IMR-90 (cell line): ENCODE data around the gene FAH. TPM values are rescaled to one million over a fixed set of nuclear protein-coding genes. Genes with fewer than 3 reads are reported as not detected.

Experiments
- ATAC-seq: fragments of 200-7000 bp; cut with Tn5 transposase; 2 replicates; pipeline ENCODE4 v1.9.1; 2020; ENCODE audit warnings: low read depth, mild to moderate bottlenecking, moderate library complexity
- BruUV-seq: library from RNA; stranded (reverse); fragments of 400-500 nt; replicated peaks from 2 replicates; lab custom pipeline; 2021; lab: Mats Ljungman, UMichigan
- CTCF ChIA-PET: fragments of 300-600 bp; formaldehyde crosslinking; extraction: SDS; loops from one replicate; lab custom pipeline; 2021; ENCODE audit warnings: antibody characterized with exemption; lab: Yijun Ruan, JAX
- POLR2A ChIA-PET: fragments of 300-600 bp; sonication (Branson Sonifier 250); formaldehyde crosslinking; loops from one replicate; lab custom pipeline; 2022; ENCODE audit warnings: antibody characterized with exemption; ENCODE audit not compliant: unreplicated experiment; lab: Charles Lee
- DNase-seq: peaks from one replicate; pipeline ENCODE4 v3.0.0; 2013
- H2AFZ ChIP-seq: replicated peaks from 2 replicates; pipeline ENCODE3; 2013; ENCODE audit warnings: low read length, mild to moderate bottlenecking; ENCODE audit not compliant: poor library complexity
- H2AK5ac ChIP-seq: 2 replicates; pipeline ENCODE4 v1.6.1; 2013; ENCODE audit warnings: low read depth, low read length, inconsistent platforms
- H2AK9ac ChIP-seq: replicated peaks from 2 replicates; pipeline ENCODE3; 2013; ENCODE audit warnings: mild to moderate bottlenecking, low read depth, low read length, moderate library complexity; ENCODE audit not compliant: poor library complexity
- H2BK120ac ChIP-seq: 2 replicates; pipeline ENCODE4 v1.6.1; 2013; ENCODE audit warnings: low read depth, low read length, inconsistent platforms
- H2BK15ac ChIP-seq: 3 replicates; pipeline ENCODE4 v1.6.1; 2013; ENCODE audit warnings: low read depth, low read length, inconsistent platforms
- H2BK20ac ChIP-seq: 2 replicates; pipeline ENCODE4 v1.6.1; 2013; ENCODE audit warnings: low read depth, mild to moderate bottlenecking, inconsistent platforms, low read length, moderate library complexity
- H2BK5ac ChIP-seq: 2 replicates; pipeline ENCODE4 v1.6.1; 2013; ENCODE audit warnings: mild to moderate bottlenecking, low read depth, low read length, inconsistent platforms; ENCODE audit not compliant: poor library complexity, severe bottlenecking
- H3K14ac ChIP-seq: replicated peaks from 2 replicates; pipeline ENCODE4 v1.6.1; 2013; ENCODE audit warnings: low read depth, low read length, inconsistent platforms
- H3K18ac ChIP-seq: 2 replicates; pipeline ENCODE4 v1.6.1; 2013; ENCODE audit warnings: low read depth, low read length, control low read depth
- H3K23ac ChIP-seq: 2 replicates; pipeline ENCODE4 v1.6.1; 2013; ENCODE audit warnings: low read depth, low read length, inconsistent platforms
- H3K27ac ChIP-seq: 2 replicates; pipeline ENCODE4 v1.5.1; 2013; ENCODE audit warnings: mild to moderate bottlenecking, control low read depth, low read length; ENCODE audit not compliant: insufficient read depth
- H3K27me3 ChIP-seq: 2 replicates; pipeline ENCODE4 v1.6.1; 2013; ENCODE audit warnings: low read length; ENCODE audit not compliant: control insufficient read depth, insufficient read depth
- H3K36me3 ChIP-seq: 2 replicates; pipeline ENCODE4 v1.6.1; 2013; ENCODE audit warnings: low read length, mixed read lengths; ENCODE audit not compliant: control insufficient read depth, insufficient read depth
- H3K4ac ChIP-seq: 2 replicates; pipeline ENCODE4 v1.6.1; 2013; ENCODE audit warnings: low read depth, low read length, inconsistent platforms
- H3K4me1 ChIP-seq: 2 replicates; pipeline ENCODE4 v1.6.1; 2013; ENCODE audit warnings: low read length, mixed read lengths; ENCODE audit not compliant: control insufficient read depth, insufficient read depth
- H3K4me2 ChIP-seq: 2 replicates; pipeline ENCODE4 v1.6.1; 2013; ENCODE audit warnings: low read depth, mild to moderate bottlenecking, control low read depth, low read length, moderate library complexity
- H3K4me3 ChIP-seq: 2 replicates; pipeline ENCODE4 v1.5.1; 2013; ENCODE audit warnings: low read depth, mild to moderate bottlenecking, control low read depth, low read length, moderate library complexity; ENCODE audit not compliant: insufficient read depth
- H3K56ac ChIP-seq: 2 replicates; pipeline ENCODE4 v1.6.1; 2013; ENCODE audit warnings: low read length, inconsistent platforms; ENCODE audit not compliant: insufficient read depth; ENCODE audit errors: extremely low read depth
- H3K79me1 ChIP-seq, 2 experiments: 2 replicates each; pipeline ENCODE4 v1.6.1; 2013; ENCODE audit warnings: low read length in 2 of 2, inconsistent platforms in 1 of 2, low read depth in 1 of 2
- H3K9ac ChIP-seq: 2 replicates; pipeline ENCODE4 v1.6.1; 2013; ENCODE audit warnings: low read depth, low read length, control low read depth
- H3K9me1 ChIP-seq: 2 replicates; pipeline ENCODE4 v1.6.1; 2013; ENCODE audit warnings: low read length, inconsistent platforms; ENCODE audit not compliant: insufficient read depth
- H3K9me3 ChIP-seq: 2 replicates; pipeline ENCODE4 v1.6.1; 2013; ENCODE audit warnings: low read length; ENCODE audit not compliant: control insufficient read depth, insufficient read depth
- H4K20me1 ChIP-seq: 2 replicates; pipeline ENCODE4 v1.6.1; 2013; ENCODE audit warnings: low read length, inconsistent platforms; ENCODE audit not compliant: insufficient read depth
- H4K5ac ChIP-seq: 2 replicates; pipeline ENCODE4 v1.6.1; 2013; ENCODE audit warnings: mild to moderate bottlenecking, low read depth, low read length, control low read depth
- H4K8ac ChIP-seq, 2 experiments: 2 replicates each; pipeline ENCODE4 v1.6.1; 2013; ENCODE audit warnings: low read depth in 2 of 2, low read length in 2 of 2, control low read depth in 1 of 2, inconsistent platforms in 1 of 2
- H4K91ac ChIP-seq: 2 replicates; pipeline ENCODE4 v1.6.1; 2013; ENCODE audit warnings: low read depth, low read length, inconsistent platforms; ENCODE audit not compliant: insufficient read depth
- MAFK ChIP-seq: IDR thresholded peaks from 2 replicates; pipeline ENCODE4 v1.6.1; 2012; ENCODE audit warnings: low read depth, low read length, improper control_type of control experiment
- RFX5 ChIP-seq: IDR thresholded peaks from 2 replicates; pipeline ENCODE4 v1.8.0; 2012; ENCODE audit warnings: low read depth, mild to moderate bottlenecking, low read length, moderate library complexity
- WGBS, 2 experiments: methylation state at CpG; one replicate each; pipeline versions ENCODE4 v1.1.5 to v1.1.7; 2013; ENCODE audit warnings: missing lambda C conversion rate in 2 of 2; ENCODE audit not compliant: insufficient read length in 1 of 2; ENCODE audit errors: extremely low coverage in 2 of 2; 5-methylcytosine and 5-hydroxymethylcytosine counted together
- dilution Hi-C: fragments of 300-500 bp; cut with HindIII; formaldehyde crosslinking; loops from one replicate; pipeline ENCODE4 v1.14.3; 2018; ENCODE audit warnings: low sequenced_read_pairs; ENCODE audit not compliant: unreplicated experiment
- in situ Hi-C: fragments of 300-500 bp; cut with MboI; formaldehyde crosslinking; loops from 3 replicates; pipeline ENCODE4 v1.14.3; 2019; ENCODE audit warnings: low sequenced_read_pairs, inconsistent platforms, mixed read lengths
- intact Hi-C: fragments of 100-400 bp; cut with micrococcal nuclease; formaldehyde crosslinking; loops from 2 replicates; pipeline ENCODE4 v1.10.0; 2022
- polyA plus RNA-seq, 3 experiments: library from polyadenylated mRNA; depleted of rRNA; stranded (reverse); fragments of >200 nt; gene quantifications; 2 replicates each; pipeline ENCODE4 v1.2.3, GENCODE V29; 2012; ENCODE audit warnings: low replicate concordance in 1 of 3
- total RNA-seq: library from RNA; depleted of rRNA; stranded (reverse); fragments of >200 nt; gene quantifications from 2 replicates; pipeline ENCODE4 v1.2.3, GENCODE V29; 2012

The FAH gene
- total and polyA plus RNA-seq, 2 of the 4 experiments (the other 2 are of a cell fraction), result 43.1 to 48.6 TPM

- Histone ChIP-seq H2AK5ac (no peak overlapping the region), H3K9ac (no peak overlapping the region), H4K8ac (no peak overlapping the region), H3K27me3 (no peaks in the 10 kb centered on the region), H3K4ac (no peak overlapping the region), H3K9me3 (no peaks in the 10 kb centered on the region), H3K9me1 (peaks cover 2% of the 10 kb centered on the region; the same call in 1 of the 2 replicates), H2AFZ (no peak overlapping the region), H3K14ac (no peak overlapping the region), H2BK5ac (no peak overlapping the region), H3K23ac (no peak overlapping the region), H4K5ac (no peak overlapping the region), H4K91ac (no peak overlapping the region), H3K4me3 (no peak overlapping the region), H3K18ac (no peak overlapping the region), H3K36me3 (peaks cover 10% of the 10 kb centered on the region), H3K4me2 (no peak overlapping the region), H3K4me1 (peaks cover 2% of the 10 kb centered on the region; the same call in 1 of the 2 replicates), H2BK120ac (no peak overlapping the region), H4K20me1 (no peaks in the 10 kb centered on the region), H2BK15ac (no peak overlapping the region), H3K79me1 (peaks cover 18 to 23% of the 10 kb centered on the region in 2 experiments; a peak in 3 of 4 replicates), H2AK9ac (no peak overlapping the region), H3K27ac (no peak overlapping the region), H2BK20ac (no peak overlapping the region), H3K56ac (no peak overlapping the region)
- TF ChIP-seq RFX5 (no peak), MAFK (0 out of 2 replicates have a peak, but pooled peaks have one; percentile 5)
- dilution Hi-C loops, result no loop called here
- BruUV-seq, result no TSS peak
- ATAC-seq (peak; percentile 24; the same call in 1 of the 2 replicates), DNase-seq (peak; percentile 59)
- intact Hi-C loops, result no loop called here
- WGBS, 2 experiments, result no CpG with 5 or more reads among the region's 2 CpGs
- POLR2A ChIA-PET, result no interaction called here
- in situ Hi-C loops, result no loop called here
- CTCF ChIA-PET, result interaction anchor here (0.7 kb wide), 1 partner anchor 14 kb away, joined by 3 read pairs; no protein-coding TSS in a partner anchor
Measured at GRCh38 chr15:80127911-80128310, 24.9 kb upstream of the FAH start.
